ENCODE data around the gene TBK1.

TBK1 gene

GRCh38 chr12:64500394-64500793, 48.5 kb downstream of the TBK1 start:
- H3K4me3 ChIP-seq (ENCODE audit: low read depth, low read length): no peak overlapping the region
- TF ChIP-seq, protein P1, sequence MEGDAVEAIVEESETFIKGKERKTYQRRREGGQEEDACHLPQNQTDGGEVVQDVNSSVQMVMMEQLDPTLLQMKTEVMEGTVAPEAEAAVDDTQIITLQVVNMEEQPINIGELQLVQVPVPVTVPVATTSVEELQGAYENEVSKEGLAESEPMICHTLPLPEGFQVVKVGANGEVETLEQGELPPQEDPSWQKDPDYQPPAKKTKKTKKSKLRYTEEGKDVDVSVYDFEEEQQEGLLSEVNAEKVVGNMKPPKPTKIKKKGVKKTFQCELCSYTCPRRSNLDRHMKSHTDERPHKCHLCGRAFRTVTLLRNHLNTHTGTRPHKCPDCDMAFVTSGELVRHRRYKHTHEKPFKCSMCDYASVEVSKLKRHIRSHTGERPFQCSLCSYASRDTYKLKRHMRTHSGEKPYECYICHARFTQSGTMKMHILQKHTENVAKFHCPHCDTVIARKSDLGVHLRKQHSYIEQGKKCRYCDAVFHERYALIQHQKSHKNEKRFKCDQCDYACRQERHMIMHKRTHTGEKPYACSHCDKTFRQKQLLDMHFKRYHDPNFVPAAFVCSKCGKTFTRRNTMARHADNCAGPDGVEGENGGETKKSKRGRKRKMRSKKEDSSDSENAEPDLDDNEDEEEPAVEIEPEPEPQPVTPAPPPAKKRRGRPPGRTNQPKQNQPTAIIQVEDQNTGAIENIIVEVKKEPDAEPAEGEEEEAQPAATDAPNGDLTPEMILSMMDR (IDR thresholded peaks at IDR 0.05; ENCODE audit: low read depth, low read length): no peak
- DNase-seq (ENCODE audit: low read depth, low spot score): no peak

GRCh38 chr12:64501486-64501885, 49.6 kb downstream of the TBK1 start:
- TF ChIP-seq, protein P1 (IDR thresholded peaks at IDR 0.05; ENCODE audit: low read depth, low read length): no peak
- no peak for DNase-seq (ENCODE audit: low read depth, low spot score)
- in situ Hi-C loops (cut with HindIII; ENCODE audit: low sequenced_read_pairs): no loop called here

More at GRCh38 chr12:64500394-64500793, 48.5 kb downstream of the TBK1 start:
- in situ Hi-C loops (cut with HindIII; ENCODE audit: low sequenced_read_pairs): no loop called here

DNA sequence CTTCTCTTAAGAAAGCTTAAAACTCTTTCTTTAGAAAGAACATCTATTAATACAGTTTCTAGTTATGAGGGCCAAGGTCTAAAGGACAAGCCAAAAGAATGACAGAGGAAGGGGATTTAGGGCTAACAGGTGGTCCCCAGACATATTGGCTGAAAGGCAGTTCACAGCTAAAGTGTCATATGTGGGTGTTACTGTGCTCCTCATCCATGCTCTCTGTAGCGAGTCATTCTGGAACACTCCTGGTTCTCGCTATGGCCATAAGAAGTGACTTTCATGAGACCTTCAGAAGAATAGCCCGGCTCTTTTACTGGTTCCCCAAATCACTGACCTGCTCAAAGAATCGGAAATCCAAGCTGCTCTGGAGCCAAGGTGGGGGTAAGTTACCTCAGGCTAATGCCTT, 55.0 kb downstream of the TBK1 start:
- in situ Hi-C loops (cut with HindIII; ENCODE audit: low sequenced_read_pairs): no loop called here

More at GRCh38 chr12:64501486-64501885, 49.6 kb downstream of the TBK1 start:
- no peak overlapping the region for H3K4me3 ChIP-seq (ENCODE audit: low read depth, low read length)

GRCh38 chr12:64510667-64511066, 58.7 kb downstream of the TBK1 start:
- H3K4me3 ChIP-seq (ENCODE audit: low read depth, low read length): no peak overlapping the region
- in situ Hi-C loops (cut with HindIII; ENCODE audit: low sequenced_read_pairs): no loop called here
- DNase-seq (ENCODE audit: low read depth, low spot score): no peak
- TF ChIP-seq, protein P1 (IDR thresholded peaks at IDR 0.05; ENCODE audit: low read depth, low read length): no peak

More for the DNA sequence above, 55.0 kb downstream of the TBK1 start:
- H3K4me3 ChIP-seq (ENCODE audit: low read depth, low read length): no peak overlapping the region
- TF ChIP-seq, protein P1 (IDR thresholded peaks at IDR 0.05; ENCODE audit: low read depth, low read length): no peak
- no peak for DNase-seq (ENCODE audit: low read depth, low spot score)

DNA sequence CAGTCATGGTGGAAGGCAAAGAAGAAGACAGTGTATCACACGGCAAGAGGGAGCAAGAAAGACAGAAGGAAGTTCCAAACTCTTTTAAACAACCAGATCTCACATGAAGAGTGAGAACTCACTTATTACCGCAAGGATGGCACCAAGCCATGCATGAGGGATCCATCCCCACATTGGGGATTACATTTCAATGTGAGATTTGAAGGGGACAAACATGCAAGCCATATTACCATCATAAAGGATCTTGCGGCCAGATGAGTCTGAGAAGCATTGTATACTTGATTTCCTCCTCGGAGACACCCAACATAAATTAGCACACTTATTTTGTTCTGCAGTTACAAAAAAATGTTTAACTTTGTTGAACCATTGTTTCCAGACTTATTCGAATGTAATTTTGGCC, 66.5 kb downstream of the TBK1 start:
- TF ChIP-seq, protein P1 (IDR thresholded peaks at IDR 0.05; ENCODE audit: low read depth, low read length): no peak

DNA sequence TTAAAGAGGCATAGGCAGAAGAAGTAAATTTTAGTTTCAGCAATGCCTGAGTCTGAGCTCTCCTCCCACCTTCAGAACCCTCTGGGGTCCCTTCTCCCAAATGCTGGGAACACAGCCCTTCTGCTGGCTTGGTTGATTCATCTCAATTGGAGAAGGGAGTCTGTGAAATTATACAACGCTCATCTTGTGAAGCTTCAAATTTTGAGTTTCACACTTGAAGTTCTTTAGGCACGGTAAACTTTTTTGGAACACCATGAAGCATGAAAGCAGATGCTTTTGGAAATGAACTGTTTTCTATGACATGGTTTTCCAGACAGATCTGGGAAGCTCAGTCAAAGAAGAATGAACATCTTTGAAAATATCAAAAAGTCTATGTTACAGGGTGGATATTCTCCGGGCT, 69.9 kb downstream of the TBK1 start:
- no peak for DNase-seq (ENCODE audit: low read depth, low spot score)
- H3K4me3 ChIP-seq (ENCODE audit: low read depth, low read length): no peak overlapping the region
- in situ Hi-C loops (cut with HindIII; ENCODE audit: low sequenced_read_pairs): no loop called here
- TF ChIP-seq, protein P1 (IDR thresholded peaks at IDR 0.05; ENCODE audit: low read depth, low read length): no peak

More for the DNA sequence above, 66.5 kb downstream of the TBK1 start:
- no peak overlapping the region for H3K4me3 ChIP-seq (ENCODE audit: low read depth, low read length)
- in situ Hi-C loops (cut with HindIII; ENCODE audit: low sequenced_read_pairs): no loop called here
- DNase-seq (ENCODE audit: low read depth, low spot score): no peak

- peak; percentile 61 for DNase-seq (ENCODE audit: low read depth, low spot score)
- TF ChIP-seq, protein P1 (IDR thresholded peaks at IDR 0.05; ENCODE audit: low read depth, low read length): no peak
- H3K4me3 ChIP-seq (ENCODE audit: low read depth, low read length): no peak overlapping the region
- in situ Hi-C loops (cut with HindIII; ENCODE audit: low sequenced_read_pairs): no loop called here
Measured at GRCh38 chr12:64522316-64522715, 70.4 kb downstream of the TBK1 start.
